SK-N-SH (cell line): Measurements from ENCODE around the gene CNTNAP1. TPM values are rescaled to one million over a fixed set of nuclear protein-coding genes. Genes with fewer than 3 reads are reported as not detected.

ENCODE experiments used
- CTCF ChIA-PET: fragments of 300-600, 350-600 bp; formaldehyde crosslinking; extraction: SDS; loops from one replicate; lab custom pipeline; 2021; lab: Yijun Ruan, JAX
- POLR2A ChIA-PET: fragments of 350-600 bp; sonication (Branson Sonifier 250); formaldehyde crosslinking; extraction: SDS; loops from one replicate; lab custom pipeline; 2020; ENCODE audit warnings: antibody characterized with exemption, inconsistent platforms; lab: Yijun Ruan, JAX
- DNase-seq: peaks from one replicate; pipeline ENCODE4 v3.0.0; 2012
- H2AFZ ChIP-seq: fragments of 200-600 bp; sonication (generic); 2 replicates; pipeline ENCODE4 v1.8.1; 2016; ENCODE audit warnings: antibody characterized with exemption, mild to moderate bottlenecking, low read depth
- H3F3A ChIP-seq: fragments of 200-600 bp; sonication (generic); replicated peaks from 2 replicates; pipeline ENCODE3; 2016; ENCODE audit warnings: antibody characterized with exemption, mild to moderate bottlenecking; ENCODE audit not compliant: insufficient read depth
- H3K27ac ChIP-seq, 2 experiments: fragments of 200-500 bp in 1 of 2; fragments of 200-600 bp in 1 of 2; sonication (Bioruptor generic) in 1 of 2; sonication (generic), shearing (Covaris generic) in 1 of 2; 2 replicates each; pipeline versions ENCODE4 v1.5.1 to v1.6.1; 2014 to 2016; ENCODE audit warnings: low read depth in 2 of 2, inconsistent platforms in 1 of 2, low read length in 1 of 2, mild to moderate bottlenecking in 1 of 2, mixed read lengths in 1 of 2
- H3K27me3 ChIP-seq: fragments of 200-600 bp; sonication (generic), shearing (Covaris generic); 2 replicates; pipeline ENCODE4 v1.6.1; 2016; ENCODE audit warnings: mixed run types; ENCODE audit not compliant: insufficient read depth
- H3K36me3 ChIP-seq, 2 experiments: fragments of 200-500 bp in 1 of 2; fragments of 200-600 bp in 1 of 2; sonication (Bioruptor generic) in 1 of 2; sonication (generic) in 1 of 2; replicated peaks in 1 of 2; 2 replicates each; pipeline versions ENCODE3 to v1.5.1; 2014 to 2016; ENCODE audit warnings: low read length in 1 of 2, mild to moderate bottlenecking in 1 of 2; ENCODE audit not compliant: insufficient read depth in 2 of 2, control insufficient read depth in 1 of 2
- H3K4me1 ChIP-seq, 2 experiments: fragments of 200-500 bp in 1 of 2; fragments of 200-600 bp in 1 of 2; sonication (Bioruptor generic) in 1 of 2; sonication (generic), shearing (Covaris generic) in 1 of 2; 2 replicates each; pipeline versions ENCODE4 v1.5.1 to v1.6.1; 2014 to 2016; ENCODE audit warnings: low read depth in 1 of 2, low read length in 1 of 2, mixed run types in 1 of 2; ENCODE audit not compliant: insufficient read depth in 2 of 2, control insufficient read depth in 1 of 2
- H3K4me2 ChIP-seq: fragments of 200-600 bp; sonication (generic), shearing (Covaris generic); 2 replicates; pipeline ENCODE4 v1.6.1; 2017; ENCODE audit warnings: mixed run types
- H3K4me3 ChIP-seq, 2 experiments: fragments of 200-500 bp in 1 of 2; fragments of 200-600 bp in 1 of 2; sonication (Bioruptor generic) in 1 of 2; sonication (generic), shearing (Covaris generic) in 1 of 2; 2 replicates each; pipeline versions ENCODE4 v1.5.1 to v1.8.1; 2014 to 2016; ENCODE audit warnings: low read depth in 2 of 2, inconsistent platforms in 1 of 2, low read length in 1 of 2, mild to moderate bottlenecking in 1 of 2, mixed read lengths in 1 of 2, moderate library complexity in 1 of 2
- H3K79me2 ChIP-seq: fragments of 200-600 bp; sonication (generic); 2 replicates; pipeline ENCODE4 v1.8.1; 2017; ENCODE audit warnings: mild to moderate bottlenecking; ENCODE audit not compliant: insufficient read depth
- H3K9ac ChIP-seq: fragments of 200-600 bp; sonication (generic); 2 replicates; pipeline ENCODE4 v1.6.1; 2017; ENCODE audit warnings: mixed run types
- H3K9me2 ChIP-seq: fragments of 200-600 bp; sonication (generic); 2 replicates; pipeline ENCODE4 v1.6.1; 2017; ENCODE audit warnings: mixed run types
- H3K9me3 ChIP-seq: fragments of 200-600 bp; sonication (generic); 2 replicates; pipeline ENCODE4 v1.6.1; 2017; ENCODE audit warnings: mixed run types, mild to moderate bottlenecking, moderate library complexity
- H4K20me1 ChIP-seq: fragments of 200-600 bp; sonication (generic); 2 replicates; pipeline ENCODE4 v1.6.1; 2017; ENCODE audit warnings: mild to moderate bottlenecking, mixed run types; ENCODE audit not compliant: insufficient read depth
- CHD2 ChIP-seq: fragments of 150-350 bp; IDR thresholded peaks from 2 replicates; pipeline ENCODE4 v1.6.1; 2018; ENCODE audit warnings: low read length; ENCODE audit not compliant: partially characterized antibody
- CTCF ChIP-seq: fragments of 200-600 bp; sonication (generic); IDR thresholded peaks from 2 replicates; pipeline ENCODE4 v1.6.1; 2017; ENCODE audit warnings: antibody characterized with exemption, mild to moderate bottlenecking, moderate library complexity
- EP300 ChIP-seq, 2 experiments: IDR thresholded peaks; 2 replicates each; pipeline versions ENCODE4 v1.4.0 to v1.6.1; 2012; ENCODE audit warnings: borderline replicate concordance in 1 of 2, low read depth in 1 of 2, low read length in 1 of 2
- EZH2phosphoT487 ChIP-seq: fragments of 200-600 bp; sonication (generic); IDR thresholded peaks from 2 replicates; pipeline ENCODE4 v1.6.1; 2017; ENCODE audit warnings: low read depth, mixed run types, mild to moderate bottlenecking, antibody characterized with exemption, moderate library complexity, borderline replicate concordance
- FOSL2 ChIP-seq: IDR thresholded peaks from 2 replicates; pipeline ENCODE4 v1.4.0; 2012; ENCODE audit warnings: low read depth, mild to moderate bottlenecking, moderate library complexity, borderline replicate concordance
- FOXM1 ChIP-seq: IDR thresholded peaks from 2 replicates; pipeline ENCODE4 v1.4.0; 2012; ENCODE audit warnings: low read depth, mild to moderate bottlenecking
- GABPA ChIP-seq: IDR thresholded peaks from 2 replicates; pipeline ENCODE4 v1.4.0; 2012; ENCODE audit warnings: low read depth, mild to moderate bottlenecking
- GATA2 ChIP-seq: sonication (generic); formaldehyde crosslinking; IDR thresholded peaks from 2 replicates; pipeline ENCODE4 v1.5.0; 2020; ENCODE audit warnings: mild to moderate bottlenecking, missing genetic modification reagents
- IRF3 ChIP-seq: fragments of 150-350 bp; IDR thresholded peaks from 2 replicates; pipeline ENCODE4 v1.6.1; 2016; ENCODE audit warnings: mild to moderate bottlenecking, low read depth, low read length
- NFIC ChIP-seq: IDR thresholded peaks from 2 replicates; pipeline ENCODE4 v1.4.0; 2012; ENCODE audit warnings: borderline replicate concordance
- REST ChIP-seq: IDR thresholded peaks from 2 replicates; pipeline ENCODE4 v1.6.1; 2012; ENCODE audit warnings: mild to moderate bottlenecking, low read depth, low read length, moderate library complexity
- RFX5 ChIP-seq: IDR thresholded peaks from 2 replicates; pipeline ENCODE4 v1.6.1; 2012; ENCODE audit warnings: mild to moderate bottlenecking, improper control_type of control experiment, low read length
- RXRA ChIP-seq: IDR thresholded peaks from 2 replicates; pipeline ENCODE4 v1.4.0; 2012; ENCODE audit warnings: low read depth, mild to moderate bottlenecking, borderline replicate concordance
- SIN3A ChIP-seq: IDR thresholded peaks from 2 replicates; pipeline ENCODE4 v1.6.1; 2012; ENCODE audit warnings: low read depth, mild to moderate bottlenecking, low read length, moderate library complexity, borderline replicate concordance
- SMC3 ChIP-seq: IDR thresholded peaks from 2 replicates; pipeline ENCODE4 v1.6.1; 2012; ENCODE audit warnings: low read depth, low read length, improper control_type of control experiment
- TAF1 ChIP-seq: IDR thresholded peaks from 2 replicates; pipeline ENCODE4 v1.6.1; 2012; ENCODE audit warnings: low read depth, mild to moderate bottlenecking, low read length, moderate library complexity, borderline replicate concordance
- TCF12 ChIP-seq: IDR thresholded peaks from 2 replicates; pipeline ENCODE4 v1.4.0; 2012
- TEAD4 ChIP-seq: IDR thresholded peaks from 2 replicates; pipeline ENCODE4 v1.4.0; 2012; ENCODE audit warnings: mild to moderate bottlenecking, borderline replicate concordance; ENCODE audit not compliant: insufficient read depth
- USF1 ChIP-seq: IDR thresholded peaks from 2 replicates; pipeline ENCODE4 v1.4.0; 2012; ENCODE audit warnings: low read depth, borderline replicate concordance
- USF2 ChIP-seq: fragments of 150-350 bp; IDR thresholded peaks from 2 replicates; pipeline ENCODE4 v1.6.1; 2017; ENCODE audit warnings: antibody characterized with exemption, low read length, low read depth, borderline replicate concordance
- YY1 ChIP-seq: IDR thresholded peaks from 2 replicates; pipeline ENCODE4 v1.4.0; 2012; ENCODE audit warnings: low read depth, mild to moderate bottlenecking
- WGBS: methylation state at CpG from one replicate; pipeline ENCODE4 v1.1.6; 2017; ENCODE audit warnings: low lambda C conversion rate; 5-methylcytosine and 5-hydroxymethylcytosine counted together
- polyA plus RNA-seq, 3 experiments: library from polyadenylated mRNA; depleted of rRNA; stranded (reverse); fragments of >200 nt; gene quantifications; 2 replicates each; pipeline ENCODE4 v1.2.3, GENCODE V29; 2012

Gene CNTNAP1
- polyA plus RNA-seq, 1 of the 3 experiments (the other 2 are of a cell fraction): 92.7 TPM

- Histone ChIP-seq H3K9me3 (no peaks in the 10 kb centered on the region), H3K27me3 (no peaks in the 10 kb centered on the region), H3K9me2 (no peaks in the 10 kb centered on the region), H3K79me2 (peaks cover 40% of the 10 kb centered on the region), H3K4me2 (peak overlapping the region; percentile 90), H3K4me1 (peaks cover 15 to 52% of the 10 kb centered on the region in 2 experiments), H4K20me1 (peaks cover 20% of the 10 kb centered on the region), H2AFZ (no peak overlapping the region), H3K36me3 (peaks cover 12 to 15% of the 10 kb centered on the region in 2 experiments), H3K4me3 (peak overlapping the region; percentile 91 to 98), H3K27ac (peak overlapping the region; percentile 87 to 99), H3F3A (peaks cover 32% of the 10 kb centered on the region), H3K9ac (peak overlapping the region; percentile 83; the same call in 1 of the 2 replicates)
- ChIA-PET CTCF (interaction anchor here (0.6 to 8.9 kb wide), 12 partner anchors 8 to 146 kb away, joined by 3 to 221 read pairs (median 5); partner anchors contain the start of genes MLX, PSMC3IP, RETREG3 and TUBG1), POLR2A (interaction anchor here (0.8 to 6.0 kb wide), 10 partner anchors 10 to 140 kb away, joined by 3 to 63 read pairs (median 8); partner anchors contain the start of genes PSMC3IP, RETREG3, TUBG1 and TUBG2)
- 10% methylated on average over 21 of the region's 33 CpGs for WGBS
- TF ChIP-seq YY1 (no peak), RXRA (no peak), IRF3 (peak; percentile 58; the same call in 1 of the 2 replicates), CTCF (no peak), CHD2 (peak; percentile 65), FOSL2 (no peak), SMC3 (no peak), GATA2 (CRISPR knock-in tag) (no peak), RFX5 (peak; percentile 93), EP300 (IDR thresholded peaks at IDR 0.05; ENCODE audit: borderline replicate concordance in 1 of 2, low read depth in 1 of 2, low read length in 1 of 2) (0 out of 4 replicates have a peak, but pooled peaks of 1 of the 2 experiments have one; percentile 1), NFIC (0 out of 2 replicates have a peak, but pooled peaks have one; percentile 28), GABPA (no peak), TAF1 (no peak), EZH2phosphoT487 (no peak), USF1 (peak; percentile 94), USF2 (peak; percentile 81), TEAD4 (no peak), SIN3A (no peak), TCF12 (no peak), FOXM1 (no peak), REST (no peak)
- peak; percentile 97 for DNase-seq
These were observed 5.1 kb upstream of the CNTNAP1 start for GRCh38 chr17:42677012-42677857.
